Astrocyte of the spinal cord (primary cell): Measurements from ENCODE around the gene AP1G1.

ENCODE experiments used
- DNase-seq: peaks from one replicate; pipeline ENCODE4 v3.0.0; 2011; ENCODE audit warnings: low read depth, low spot score
- H3K4me3 ChIP-seq: 2 replicates; pipeline ENCODE4 v1.5.1; 2011; ENCODE audit warnings: low read depth, mild to moderate bottlenecking, low read length, moderate library complexity
- in situ Hi-C: cut with HindIII; loops from 2 replicates; pipeline ENCODE4 v1.10.0; 2017; ENCODE audit warnings: low sequenced_read_pairs
- TF ChIP-seq, protein P1 (sequence below): IDR thresholded peaks from 2 replicates; pipeline ENCODE4 v1.5.1; 2012; ENCODE audit warnings: low read depth, mild to moderate bottlenecking, low read length, inconsistent platforms

Gene AP1G1

DNA sequence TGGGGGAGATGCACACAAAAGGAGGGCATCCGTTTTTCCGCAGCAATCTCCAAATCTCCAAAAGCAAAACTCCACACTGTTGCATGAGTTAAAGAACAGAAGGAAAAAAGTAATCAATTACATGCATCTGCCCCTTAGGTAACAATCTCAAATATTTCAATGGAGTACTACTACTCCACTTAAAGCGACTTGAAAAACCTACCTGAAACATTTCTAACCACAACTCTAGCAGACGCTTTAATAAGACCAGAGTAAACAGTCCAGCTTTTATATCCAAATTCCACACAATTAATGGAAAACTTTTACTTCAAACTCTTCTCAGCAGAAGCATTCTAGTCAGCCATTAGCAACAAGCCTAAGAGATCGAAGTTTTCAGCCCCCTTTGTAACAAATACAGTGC lies 29.9 kb downstream of the AP1G1 start:
- in situ Hi-C loops: no loop called here
- no peak overlapping the region for H3K4me3 ChIP-seq
- DNase-seq: no peak
- TF ChIP-seq, protein P1, sequence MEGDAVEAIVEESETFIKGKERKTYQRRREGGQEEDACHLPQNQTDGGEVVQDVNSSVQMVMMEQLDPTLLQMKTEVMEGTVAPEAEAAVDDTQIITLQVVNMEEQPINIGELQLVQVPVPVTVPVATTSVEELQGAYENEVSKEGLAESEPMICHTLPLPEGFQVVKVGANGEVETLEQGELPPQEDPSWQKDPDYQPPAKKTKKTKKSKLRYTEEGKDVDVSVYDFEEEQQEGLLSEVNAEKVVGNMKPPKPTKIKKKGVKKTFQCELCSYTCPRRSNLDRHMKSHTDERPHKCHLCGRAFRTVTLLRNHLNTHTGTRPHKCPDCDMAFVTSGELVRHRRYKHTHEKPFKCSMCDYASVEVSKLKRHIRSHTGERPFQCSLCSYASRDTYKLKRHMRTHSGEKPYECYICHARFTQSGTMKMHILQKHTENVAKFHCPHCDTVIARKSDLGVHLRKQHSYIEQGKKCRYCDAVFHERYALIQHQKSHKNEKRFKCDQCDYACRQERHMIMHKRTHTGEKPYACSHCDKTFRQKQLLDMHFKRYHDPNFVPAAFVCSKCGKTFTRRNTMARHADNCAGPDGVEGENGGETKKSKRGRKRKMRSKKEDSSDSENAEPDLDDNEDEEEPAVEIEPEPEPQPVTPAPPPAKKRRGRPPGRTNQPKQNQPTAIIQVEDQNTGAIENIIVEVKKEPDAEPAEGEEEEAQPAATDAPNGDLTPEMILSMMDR: no peak

DNA sequence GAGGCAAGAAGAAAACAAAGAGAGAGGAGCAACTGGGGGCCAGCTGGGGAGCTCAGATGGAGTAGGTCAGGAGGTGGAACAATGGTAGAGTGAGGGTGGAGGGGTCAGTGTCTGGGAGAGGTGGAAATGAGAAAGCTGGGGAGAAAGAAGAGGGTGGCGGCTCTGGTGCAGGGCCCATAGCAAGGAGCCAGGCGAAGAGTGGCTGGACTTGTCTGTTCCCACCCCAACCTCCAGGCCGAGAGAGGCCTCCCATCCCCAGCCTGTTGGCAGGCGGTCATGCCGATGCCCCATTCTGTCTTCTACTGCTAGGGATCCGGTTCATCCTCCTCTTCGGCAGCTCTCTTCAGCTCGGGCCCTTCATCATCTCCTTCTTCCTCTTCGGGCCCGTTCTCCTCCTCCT lies 31.3 kb downstream of the AP1G1 start:
- in situ Hi-C loops: no loop called here
- DNase-seq: no peak
- TF ChIP-seq, protein P1: no peak
- no peak overlapping the region for H3K4me3 ChIP-seq

DNA sequence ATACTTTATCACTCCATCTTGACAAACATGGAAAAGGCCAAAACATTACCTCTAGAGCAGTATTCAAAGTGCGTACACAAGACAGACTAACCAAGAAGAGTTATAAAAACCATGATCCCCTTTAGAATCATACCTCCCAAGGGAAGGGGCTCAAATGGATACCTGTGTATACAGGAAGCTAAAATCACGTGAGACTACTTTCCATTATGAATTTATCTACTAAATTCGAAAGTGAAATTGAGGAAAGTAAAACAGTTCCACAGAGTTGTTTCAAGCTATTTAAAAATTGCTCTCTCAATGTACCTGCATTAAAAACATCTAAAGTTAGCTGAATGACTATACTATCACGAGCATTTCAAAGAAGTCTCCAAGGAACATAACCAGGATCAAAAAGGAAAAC lies 32.7 kb downstream of the AP1G1 start:
- TF ChIP-seq, protein P1: no peak
- H3K4me3 ChIP-seq: no peak overlapping the region
- in situ Hi-C loops: no loop called here
- DNase-seq: no peak

DNA sequence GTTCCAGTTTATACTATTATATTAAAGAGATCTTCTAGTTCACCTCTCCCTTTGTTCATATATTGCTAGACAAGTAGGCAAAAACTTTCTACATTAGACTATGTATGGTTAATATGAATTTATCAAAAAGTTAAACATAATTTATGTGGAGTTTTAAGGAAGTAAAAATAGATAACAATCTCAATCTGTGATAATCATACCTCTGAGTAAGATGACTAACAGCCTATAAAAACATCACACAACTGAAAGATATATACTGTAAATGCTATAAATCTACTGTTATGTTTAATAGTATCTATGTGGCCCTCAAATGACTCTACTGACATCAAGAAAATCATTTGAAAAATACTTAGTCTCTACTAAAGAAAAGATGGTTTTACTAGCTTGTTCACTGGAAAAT lies 37.1 kb downstream of the AP1G1 start:
- DNase-seq: no peak
- TF ChIP-seq, protein P1: no peak
- in situ Hi-C loops: no loop called here
- H3K4me3 ChIP-seq: no peak overlapping the region

DNA sequence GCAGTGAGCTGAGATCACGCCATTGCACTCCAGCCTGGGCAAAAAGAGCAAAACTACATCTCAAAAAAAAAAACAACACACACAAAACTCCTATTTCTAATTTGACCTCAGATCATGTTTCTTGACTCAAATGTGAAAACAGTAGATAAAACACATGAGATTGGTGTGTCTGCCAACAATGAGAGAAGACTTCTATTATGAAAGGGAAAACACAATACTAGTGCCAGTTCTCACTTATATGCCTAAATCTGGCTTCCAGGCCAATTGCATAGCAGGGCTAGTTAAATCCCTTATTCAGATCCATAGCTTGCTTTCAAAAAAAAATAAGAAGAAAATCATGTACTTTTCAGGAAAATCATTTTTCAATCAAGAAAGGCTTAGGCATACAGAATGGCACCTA lies 39.4 kb downstream of the AP1G1 start:
- H3K4me3 ChIP-seq: no peak overlapping the region
- in situ Hi-C loops: no loop called here
- no peak for DNase-seq
- TF ChIP-seq, protein P1: no peak

DNA sequence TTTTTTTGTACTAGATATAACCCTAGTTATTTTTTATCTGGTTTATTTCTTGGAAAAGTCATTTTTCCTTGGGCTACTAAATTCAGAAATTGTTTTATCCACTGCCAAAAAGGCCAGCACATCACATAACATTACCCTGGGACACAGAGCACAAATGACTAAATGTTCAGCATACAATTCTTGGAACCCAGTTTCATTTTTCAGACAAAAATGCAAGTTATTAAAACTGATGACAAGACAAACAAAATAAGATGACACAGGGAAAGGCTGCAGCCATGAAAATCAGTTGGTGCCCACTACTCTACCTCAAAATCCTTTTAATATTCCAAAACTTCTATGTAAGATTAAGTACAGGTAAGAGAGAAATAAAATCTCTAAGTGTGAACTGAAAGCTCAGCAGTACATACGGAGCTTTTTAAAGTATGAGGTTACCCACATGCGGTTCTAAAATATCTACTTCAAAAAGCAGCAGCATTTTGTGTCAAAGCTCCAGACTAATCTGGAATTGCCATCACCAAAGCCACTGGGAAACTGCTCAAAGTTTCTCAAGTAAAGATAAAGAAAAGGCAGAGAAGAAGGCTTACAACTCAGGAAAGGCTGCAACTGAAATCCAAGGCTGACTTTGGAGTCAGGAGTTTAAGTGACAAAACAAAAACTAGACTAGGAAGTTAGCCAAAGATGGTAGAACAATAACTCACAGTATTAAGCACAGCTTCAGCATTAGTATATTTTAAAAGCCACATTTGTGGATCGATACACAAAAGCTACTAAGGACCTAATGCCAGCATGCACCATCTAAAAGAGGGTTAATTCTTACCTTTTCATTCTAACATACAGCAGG lies 41.4 kb downstream of the AP1G1 start:
- in situ Hi-C loops: no loop called here
- no peak for DNase-seq
- no peak overlapping the region for H3K4me3 ChIP-seq
- TF ChIP-seq, protein P1: no peak
